ENCODE data around the gene BCORL1. TPM values are rescaled to one million over a fixed set of nuclear protein-coding genes. Genes with fewer than 3 reads are reported as not detected.

BCORL1 gene
- total RNA-seq, 1 experiment from 2014 or later = 32.2 TPM

GRCh38 chrX:129980540-129981199, 1.8 kb upstream of the BCORL1 start:
- peaks cover 5% of the 10 kb centered on the region; the same call in 1 of the 2 replicates for H3K27me3 ChIP-seq (ENCODE audit: insufficient read depth, low read depth)
- H3K36me3 ChIP-seq (ENCODE audit: low read depth) = no peaks in the 10 kb centered on the region
- DNase-seq = peak in 1 of 2 experiments; percentile 66
- TF ChIP-seq EZH2 (IDR thresholded peaks at IDR 0.05; ENCODE audit: low read depth) (no peak), CTCF (conservative IDR thresholded peaks at IDR 0.05) (no peak)
- H4K20me1 ChIP-seq (ENCODE audit: insufficient read depth) = no peaks in the 10 kb centered on the region; the same call in 1 of the 2 replicates
- ChIA-PET CTCF (interaction anchor here (0.7 kb wide), 1 partner anchor 19 kb away, joined by 10 read pairs; no protein-coding TSS in a partner anchor), POLR2A (ENCODE audit: unreplicated experiment) (interaction anchor here (0.7 kb wide), 1 partner anchor 8 kb away, joined by 6 read pairs; no protein-coding TSS in a partner anchor)
- no peak overlapping the region; the same call in 1 of the 2 replicates for H3K4me2 ChIP-seq
- H2AFZ ChIP-seq = peak overlapping the region; percentile 63
- BruUV-seq (replicated peaks) = no TSS peak
- no peak overlapping the region; the same call in 1 of the 2 replicates for H3K4me3 ChIP-seq
- H3K9me2 ChIP-seq (ENCODE audit: insufficient read depth) = no peaks in the 10 kb centered on the region
- H3K4me1 ChIP-seq (replicated peaks; ENCODE audit: insufficient read depth) = 0 out of 2 replicates have a peak, but pooled peaks cover 5% of the 10 kb centered on the region
- peaks cover 8% of the 10 kb centered on the region; the same call in 1 of the 2 replicates for H3K79me2 ChIP-seq (ENCODE audit: low read depth)
- H3K9me3 ChIP-seq (ENCODE audit: insufficient read depth, low read depth) = no peaks in the 10 kb centered on the region
- intact Hi-C loops (cut with micrococcal nuclease; ENCODE audit: unreplicated experiment) = loop anchor here (5.0 kb wide), 2 partner anchors 132 to 138 kb away; partner anchors contain the start of genes ELF4 and ZDHHC9
- no peak overlapping the region for H3K27ac ChIP-seq
- 0 out of 2 replicates have a peak, but pooled peaks cover 4% of the 10 kb centered on the region for H3F3A ChIP-seq (ENCODE audit: insufficient read depth, low read depth)

GRCh38 chrX:129981200-129981553, 1.3 kb upstream of the BCORL1 start:
- intact Hi-C loops (cut with micrococcal nuclease; ENCODE audit: unreplicated experiment) = loop anchor here (5.0 kb wide), 2 partner anchors 131 to 139 kb away; partner anchors contain the start of genes ELF4 and ZDHHC9
- H3F3A ChIP-seq (ENCODE audit: insufficient read depth, low read depth) = 0 out of 2 replicates have a peak, but pooled peaks cover 4% of the 10 kb centered on the region
- H3K4me2 ChIP-seq = no peak overlapping the region; the same call in 1 of the 2 replicates
- H3K27me3 ChIP-seq (ENCODE audit: insufficient read depth, low read depth) = peaks cover 5% of the 10 kb centered on the region; the same call in 1 of the 2 replicates
- no peaks in the 10 kb centered on the region for H3K9me3 ChIP-seq (ENCODE audit: insufficient read depth, low read depth)
- ChIA-PET POLR2A (ENCODE audit: unreplicated experiment) (interaction anchor here (0.7 kb wide), 1 partner anchor 9 kb away, joined by 6 read pairs; no protein-coding TSS in a partner anchor), CTCF (interaction anchor here (0.7 kb wide), 1 partner anchor 20 kb away, joined by 10 read pairs; no protein-coding TSS in a partner anchor)
- peaks cover 11% of the 10 kb centered on the region; the same call in 1 of the 2 replicates for H3K79me2 ChIP-seq (ENCODE audit: low read depth)
- H3K27ac ChIP-seq = no peak overlapping the region
- no peaks in the 10 kb centered on the region for H3K36me3 ChIP-seq (ENCODE audit: low read depth)
- no peaks in the 10 kb centered on the region; the same call in 1 of the 2 replicates for H4K20me1 ChIP-seq (ENCODE audit: insufficient read depth)
- no peak overlapping the region; the same call in 1 of the 2 replicates for H3K4me3 ChIP-seq
- TF ChIP-seq EZH2 (IDR thresholded peaks at IDR 0.05; ENCODE audit: low read depth) (no peak), CTCF (conservative IDR thresholded peaks at IDR 0.05) (no peak)
- no peak for DNase-seq
- H3K9me2 ChIP-seq (ENCODE audit: insufficient read depth) = no peaks in the 10 kb centered on the region
- H3K4me1 ChIP-seq (replicated peaks; ENCODE audit: insufficient read depth) = 0 out of 2 replicates have a peak, but pooled peaks cover 5% of the 10 kb centered on the region
- H2AFZ ChIP-seq = peak overlapping the region; percentile 63
- no TSS peak for BruUV-seq (replicated peaks)

GRCh38 chrX:129981752-129982299, 609 bp upstream of the BCORL1 start:
- no peaks in the 10 kb centered on the region for H3K36me3 ChIP-seq (ENCODE audit: low read depth)
- DNase-seq = no peak
- TF ChIP-seq CTCF (conservative IDR thresholded peaks at IDR 0.05) (no peak), EZH2 (IDR thresholded peaks at IDR 0.05; ENCODE audit: low read depth) (no peak)
- no peak overlapping the region for H3K27ac ChIP-seq
- BruUV-seq (replicated peaks) = no TSS peak
- H3K4me3 ChIP-seq = no peak overlapping the region; the same call in 1 of the 2 replicates
- no peaks in the 10 kb centered on the region for H3K9me2 ChIP-seq (ENCODE audit: insufficient read depth)
- CTCF ChIA-PET = interaction anchor here (0.6 kb wide), 1 partner anchor 79 kb away, joined by 4 read pairs; no protein-coding TSS in a partner anchor
- peak overlapping the region; percentile 93 for H2AFZ ChIP-seq
- H3K9me3 ChIP-seq (ENCODE audit: insufficient read depth, low read depth) = no peaks in the 10 kb centered on the region
- H3K27me3 ChIP-seq (ENCODE audit: insufficient read depth, low read depth) = peaks cover 5% of the 10 kb centered on the region; the same call in 1 of the 2 replicates
- peaks cover 12% of the 10 kb centered on the region; the same call in 1 of the 2 replicates for H3K79me2 ChIP-seq (ENCODE audit: low read depth)
- H3K4me2 ChIP-seq = no peak overlapping the region; the same call in 1 of the 2 replicates
- 0 out of 2 replicates have a peak, but pooled peaks cover 5% of the 10 kb centered on the region for H3K4me1 ChIP-seq (replicated peaks; ENCODE audit: insufficient read depth)
- H3F3A ChIP-seq (ENCODE audit: insufficient read depth, low read depth) = 0 out of 2 replicates have a peak, but pooled peaks cover 4% of the 10 kb centered on the region
- intact Hi-C loops (cut with micrococcal nuclease; ENCODE audit: unreplicated experiment) = loop anchor here (1.0 to 5.0 kb wide), 4 partner anchors 21 to 140 kb away; partner anchors contain the start of genes ELF4 and ZDHHC9
- H4K20me1 ChIP-seq (ENCODE audit: insufficient read depth) = no peaks in the 10 kb centered on the region; the same call in 1 of the 2 replicates
- POLR2A ChIA-PET (ENCODE audit: unreplicated experiment) = no interaction called here
